A549 (cell line): Measurements from ENCODE around the gene TSPAN14. TPM values are rescaled to one million over a fixed set of nuclear protein-coding genes. Genes with fewer than 3 reads are reported as not detected.

Source experiments
- ATAC-seq, 2 experiments: fragments of 200-7000 bp in 1 of 2; fragments of >200 bp in 1 of 2; cut with Nextera tagmentation in 1 of 2; cut with Tn5 transposase in 1 of 2; 3 replicates each; pipeline versions ENCODE4 v1.8.0 to v1.9.1; 2018 to 2020; ENCODE audit warnings: mild to moderate bottlenecking in 1 of 2, moderate library complexity in 1 of 2
- CTCF ChIA-PET: fragments of 300-600 bp; sonication (Branson Sonifier 250); formaldehyde crosslinking; extraction: SDS; loops from one replicate; lab custom pipeline; 2021; ENCODE audit warnings: antibody characterized with exemption, inconsistent platforms; lab: Yijun Ruan, JAX
- POLR2A ChIA-PET: fragments of 350-600 bp; formaldehyde crosslinking; extraction: SDS; loops from one replicate; lab custom pipeline; 2021; ENCODE audit warnings: antibody characterized with exemption, inconsistent platforms; lab: Yijun Ruan, JAX
- DNase-seq, 2 experiments: peaks; one replicate each; pipeline versions ENCODE4 v3.0.0 to v3.0.0-alpha.2; 2011 to 2016; ENCODE audit warnings: low read depth in 1 of 2, low spot score in 1 of 2
- FAIRE-seq: peaks from 2 replicates; lab custom pipeline; 2011; peaks lifted over from hg19 to GRCh38; lab: Jason Lieb, UNC
- H3K27ac ChIP-seq, 2 experiments: fragments of >200 bp; sonication (Bioruptor Twin); formaldehyde crosslinking; 3 replicates each; pipeline ENCODE4 v1.5.1; 2016 to 2017
- H3K4me1 ChIP-seq: fragments of >200 bp; sonication (Bioruptor Twin); formaldehyde crosslinking; 3 replicates; pipeline ENCODE4 v1.6.1; 2016
- H3K4me2 ChIP-seq: fragments of >200 bp; sonication (Bioruptor Twin); formaldehyde crosslinking; 3 replicates; pipeline ENCODE4 v1.6.1; 2016
- H3K4me3 ChIP-seq: fragments of >200 bp; sonication (Bioruptor Twin); formaldehyde crosslinking; 3 replicates; pipeline ENCODE4 v1.5.1; 2016
- H3K9me3 ChIP-seq: fragments of >200 bp; sonication (Bioruptor Twin); formaldehyde crosslinking; 3 replicates; pipeline ENCODE4 v1.6.1; 2016
- ATOH8 ChIP-seq: fragments of 250-450 bp; sonication (Bioruptor Pico); IDR thresholded peaks from 2 replicates; pipeline ENCODE4 v1.5.0; 2020; ENCODE audit warnings: low read depth, mild to moderate bottlenecking, moderate library complexity
- BHLHE40 ChIP-seq: IDR thresholded peaks from 2 replicates; pipeline ENCODE4 v1.6.1; 2012; ENCODE audit warnings: low read depth, low read length, inconsistent platforms
- CBX8 ChIP-seq: fragments of 200-600 bp; sonication (generic); IDR thresholded peaks from 2 replicates; pipeline ENCODE4 v1.6.1; 2016
- CEBPB ChIP-seq, 2 experiments: fragments of >200 bp in 1 of 2; sonication (Bioruptor Twin) in 1 of 2; formaldehyde crosslinking in 1 of 2; IDR thresholded peaks; 2 replicates each; pipeline ENCODE4 v1.6.1; 2012 to 2016
- EHMT2 ChIP-seq: fragments of 200-600 bp; sonication (generic); IDR thresholded peaks from 2 replicates; pipeline ENCODE4 v1.6.1; 2016; ENCODE audit warnings: antibody characterized with exemption, low read depth, mild to moderate bottlenecking, moderate library complexity
- ESRRA ChIP-seq: fragments of 150-350 bp; IDR thresholded peaks from 2 replicates; pipeline ENCODE4 v1.6.1; 2014; ENCODE audit warnings: mild to moderate bottlenecking, low read length, borderline replicate concordance
- FOSB ChIP-seq: fragments of 250-450 bp; sonication (Bioruptor Pico); IDR thresholded peaks from 2 replicates; pipeline ENCODE4 v1.5.0; 2020; ENCODE audit warnings: mild to moderate bottlenecking, moderate library complexity
- FOSL2 ChIP-seq, 2 experiments: fragments of 450-650 bp in 1 of 2; fragments of >200 bp in 1 of 2; sonication (Bioruptor Twin) in 1 of 2; formaldehyde crosslinking; IDR thresholded peaks; 2 replicates each; pipeline versions ENCODE4 v1.5.0 to v1.6.1; 2016 to 2020; ENCODE audit warnings: mild to moderate bottlenecking in 1 of 2, moderate library complexity in 1 of 2
- HDAC2 ChIP-seq: fragments of 200-600 bp; sonication (generic); IDR thresholded peaks from 2 replicates; pipeline ENCODE4 v1.6.1; 2016
- HES2 ChIP-seq: fragments of >200 bp; sonication (Bioruptor Twin); formaldehyde crosslinking; IDR thresholded peaks from 2 replicates; pipeline ENCODE4 v1.6.1; 2016
- HMGXB4 ChIP-seq: fragments of 250-450 bp; sonication (Bioruptor Pico); IDR thresholded peaks from 2 replicates; pipeline ENCODE4 v1.5.0; 2021; ENCODE audit warnings: mild to moderate bottlenecking, moderate library complexity, borderline replicate concordance
- HOXB13 ChIP-seq: fragments of 250-450 bp; sonication (Bioruptor Pico); IDR thresholded peaks from 2 replicates; pipeline ENCODE4 v1.5.0; 2020; ENCODE audit warnings: low read depth, mild to moderate bottlenecking, moderate library complexity
- HOXB5 ChIP-seq: fragments of 250-450 bp; sonication (Bioruptor Pico); IDR thresholded peaks from 2 replicates; pipeline ENCODE4 v1.5.0; 2020; ENCODE audit warnings: mild to moderate bottlenecking, moderate library complexity
- JUNB ChIP-seq: fragments of >200 bp; sonication (Bioruptor Twin); formaldehyde crosslinking; IDR thresholded peaks from 2 replicates; pipeline ENCODE4 v1.6.1; 2016
- KDM1A ChIP-seq: fragments of 200-600 bp; sonication (generic); IDR thresholded peaks from 2 replicates; pipeline ENCODE4 v1.6.1; 2016; ENCODE audit warnings: low read depth, mild to moderate bottlenecking
- KDM5A ChIP-seq: fragments of 200-600 bp; sonication (generic); IDR thresholded peaks from 2 replicates; pipeline ENCODE4 v1.6.1; 2016; ENCODE audit warnings: antibody characterized with exemption, mild to moderate bottlenecking
- MAFK ChIP-seq: fragments of 450-650 bp; IDR thresholded peaks from 2 replicates; pipeline ENCODE4 v1.6.1; 2014; ENCODE audit not compliant: partially characterized antibody
- MAX ChIP-seq: IDR thresholded peaks from 2 replicates; pipeline ENCODE4 v1.6.1; 2012
- MAZ ChIP-seq: fragments of 150-350 bp; IDR thresholded peaks from 2 replicates; pipeline ENCODE4 v1.6.1; 2014; ENCODE audit warnings: antibody characterized with exemption, low read depth, low read length, borderline replicate concordance
- MYC ChIP-seq: IDR thresholded peaks from 2 replicates; pipeline ENCODE4 v1.6.1; 2012; ENCODE audit warnings: mild to moderate bottlenecking, inconsistent platforms, low read length, improper control_type of control experiment, borderline replicate concordance
- PHF8 ChIP-seq: fragments of 200-600 bp; sonication (generic); IDR thresholded peaks from 2 replicates; pipeline ENCODE4 v1.6.1; 2016; ENCODE audit warnings: low read depth, mild to moderate bottlenecking, antibody characterized with exemption, moderate library complexity, borderline replicate concordance
- POLR2A ChIP-seq: IDR thresholded peaks from 2 replicates; pipeline ENCODE4 v1.6.1; 2012; ENCODE audit warnings: mild to moderate bottlenecking, low read length
- RAD21 ChIP-seq, 2 experiments: fragments of >200 bp in 1 of 2; sonication (Bioruptor Twin) in 1 of 2; formaldehyde crosslinking in 1 of 2; IDR thresholded peaks in 1 of 2; conservative IDR thresholded peaks in 1 of 2; 2 replicates in 1 of 2; 3 replicates in 1 of 2; pipeline ENCODE4 v1.6.1; 2012 to 2018; ENCODE audit warnings: inconsistent platforms in 1 of 2
- RFX5 ChIP-seq: fragments of 450-650 bp; IDR thresholded peaks from 2 replicates; pipeline ENCODE4 v1.7.1; 2014; ENCODE audit warnings: antibody characterized with exemption, mild to moderate bottlenecking, moderate library complexity
- RNF2 ChIP-seq: fragments of 200-600 bp; sonication (generic); IDR thresholded peaks from 2 replicates; pipeline ENCODE4 v1.6.1; 2016; ENCODE audit warnings: low read depth, mild to moderate bottlenecking, antibody characterized with exemption, moderate library complexity, borderline replicate concordance
- ZC3H11A ChIP-seq: fragments of 450-650 bp; IDR thresholded peaks from 2 replicates; pipeline ENCODE4 v1.6.1; 2014; ENCODE audit warnings: antibody characterized with exemption, mild to moderate bottlenecking
- WGBS: methylation state at CpG from one replicate; pipeline ENCODE4 v1.1.6; 2017; ENCODE audit errors: missing lambda C conversion rate; 5-methylcytosine and 5-hydroxymethylcytosine counted together
- polyA plus RNA-seq, 4 experiments: library from polyadenylated mRNA; depleted of rRNA in 3 of 4; stranded (reverse); fragments of >200 nt; fragmentation: RNase III in 1 of 4; extraction: RNeasy Plus Mini Kit Qiagen cat#74134 plus additional on column Dnase treatment in 1 of 4; gene quantifications; 2 replicates in 3 of 4; 3 replicates in 1 of 4; pipeline ENCODE4 v1.2.3, GENCODE V29; 2011 to 2017
- TF ChIP-seq, protein P1 (sequence below): IDR thresholded peaks from 2 replicates; pipeline ENCODE4 v1.6.1; 2012; ENCODE audit warnings: low read depth, borderline replicate concordance

Gene TSPAN14
- polyA plus RNA-seq, 2 of the 4 experiments (the other 2 are of a cell fraction): 87.0 to 124 TPM

- POLR2A ChIA-PET: no interaction called here
- TF ChIP-seq MYC (no peak), POLR2A (no peak), RAD21 (conservative IDR thresholded peaks at IDR 0.05 in 1 of 2, IDR thresholded peaks at IDR 0.05 in 1 of 2) (no peak), RNF2 (no peak), MAFK (no peak), FOSL2 (IDR thresholded peaks at IDR 0.05) (no peak), FOSL2 (CRISPR knock-in tag; IDR thresholded peaks at IDR 0.05) (no peak), EHMT2 (no peak), KDM1A (no peak), BHLHE40 (no peak)
- TF ChIP-seq, all 56 proteins: peak for 0
- ATAC-seq (no peak), FAIRE-seq (no peak), DNase-seq (no peak)
- H3K9me3 ChIP-seq: no peaks in the 10 kb centered on the region
- no peak overlapping the region for H3K4me3 ChIP-seq
- no peak overlapping the region for H3K4me2 ChIP-seq
- H3K4me1 ChIP-seq: no peaks in the 10 kb centered on the region
- H3K27ac ChIP-seq: no peak overlapping the region
- CTCF ChIA-PET: no interaction called here
Measured at GRCh38 chr10:80561950-80562349, 107.8 kb downstream of the TSPAN14 start.

- Histone ChIP-seq H3K4me1 (no peaks in the 10 kb centered on the region), H3K27ac (no peak overlapping the region), H3K4me2 (no peak overlapping the region), H3K4me3 (no peak overlapping the region), H3K9me3 (no peaks in the 10 kb centered on the region)
- DNase-seq (peak in 1 of 2 experiments; percentile 22), ATAC-seq (peak; percentile 83 to 84), FAIRE-seq (no peak)
- TF ChIP-seq JUNB (no peak), MYC (no peak), KDM1A (no peak), MAX (no peak)
- ChIA-PET POLR2A (no interaction called here), CTCF (no interaction called here)
- 44% methylated on average over 2 of the region's 2 CpGs for WGBS
Measured at GRCh38 chr10:80567292-80567691, 113.2 kb downstream of the TSPAN14 start.

GRCh38 chr10:80569131-80569895, 115.2 kb downstream of the TSPAN14 start:
- Histone ChIP-seq H3K4me1 (no peaks in the 10 kb centered on the region), H3K4me2 (no peak overlapping the region), H3K4me3 (no peak overlapping the region)
- ATAC-seq (no peak), FAIRE-seq (no peak)
- TF ChIP-seq RAD21 (conservative IDR thresholded peaks at IDR 0.05 in 1 of 2, IDR thresholded peaks at IDR 0.05 in 1 of 2): no peak
- TF ChIP-seq BHLHE40: no peak
- no peak for TF ChIP-seq HOXB5
- no peak for TF ChIP-seq PHF8
- no peak for TF ChIP-seq CEBPB (IDR thresholded peaks at IDR 0.05)
- no peak for TF ChIP-seq MYC
- TF ChIP-seq MAZ: no peak
- TF ChIP-seq HES2: no peak
- TF ChIP-seq ESRRA: no peak
- no peak for TF ChIP-seq FOSL2 (IDR thresholded peaks at IDR 0.05)
- no peak for TF ChIP-seq FOSL2 (CRISPR knock-in tag; IDR thresholded peaks at IDR 0.05)
- no peak for TF ChIP-seq ATOH8 (CRISPR knock-in tag)
- TF ChIP-seq, all 56 proteins: peak for 0
- Histone ChIP-seq H3K27ac (no peak overlapping the region), H3K9me3 (no peaks in the 10 kb centered on the region)
- no peak for DNase-seq
- POLR2A ChIA-PET: no interaction called here
- WGBS: 58% methylated on average over 15 of the region's 15 CpGs
- CTCF ChIA-PET: interaction anchor here (0.7 to 1.3 kb wide), 3 partner anchors 39 to 130 kb away, joined by 3 to 7 read pairs (median 4); no protein-coding TSS in a partner anchor

DNA sequence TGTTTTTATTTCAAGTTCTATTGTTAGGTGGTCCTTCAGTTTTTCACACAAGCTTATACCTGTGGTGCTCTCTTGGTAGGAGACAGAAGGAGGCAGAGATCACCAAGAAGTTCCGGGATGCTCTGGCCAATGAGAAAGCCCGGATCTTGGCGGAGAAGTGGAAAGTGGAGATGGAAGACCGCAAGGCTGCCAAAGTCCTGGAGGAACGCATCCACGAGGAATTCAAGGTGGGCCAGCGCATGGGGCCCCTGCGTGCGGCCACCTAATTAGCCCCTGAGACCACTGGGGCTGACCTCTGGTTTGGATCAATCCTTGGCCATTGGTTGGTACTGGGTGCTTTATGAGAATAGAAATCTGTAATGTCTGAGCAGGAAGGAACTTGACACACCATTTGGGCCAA, 117.2 kb downstream of the TSPAN14 start:
- no peak overlapping the region for H3K4me3 ChIP-seq
- H3K4me1 ChIP-seq: no peaks in the 10 kb centered on the region
- FAIRE-seq: no peak
- WGBS: 85% methylated on average over 9 of the region's 9 CpGs
- no peak for ATAC-seq
- ChIA-PET POLR2A (no interaction called here), CTCF (no interaction called here)
- H3K27ac ChIP-seq: no peak overlapping the region
- H3K9me3 ChIP-seq: no peaks in the 10 kb centered on the region
- no peak overlapping the region for H3K4me2 ChIP-seq
- DNase-seq: no peak
- TF ChIP-seq FOSB (CRISPR knock-in tag) (no peak), MAFK (no peak), HMGXB4 (CRISPR knock-in tag) (no peak), CBX8 (no peak), FOSL2 (IDR thresholded peaks at IDR 0.05) (no peak), FOSL2 (CRISPR knock-in tag; IDR thresholded peaks at IDR 0.05) (no peak), HDAC2 (no peak), CEBPB (IDR thresholded peaks at IDR 0.05) (no peak), HOXB13 (no peak), KDM5A (no peak), RFX5 (no peak), ZC3H11A (no peak)
- TF ChIP-seq, protein P1, sequence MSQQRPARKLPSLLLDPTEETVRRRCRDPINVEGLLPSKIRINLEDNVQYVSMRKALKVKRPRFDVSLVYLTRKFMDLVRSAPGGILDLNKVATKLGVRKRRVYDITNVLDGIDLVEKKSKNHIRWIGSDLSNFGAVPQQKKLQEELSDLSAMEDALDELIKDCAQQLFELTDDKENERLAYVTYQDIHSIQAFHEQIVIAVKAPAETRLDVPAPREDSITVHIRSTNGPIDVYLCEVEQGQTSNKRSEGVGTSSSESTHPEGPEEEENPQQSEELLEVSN: no peak
